ENCODE measurements around the gene PEAK1. TPM values are rescaled to one million over a fixed set of nuclear protein-coding genes. Genes with fewer than 3 reads are reported as not detected.
A peak's percentile ranks its signal among the peaks of the same experiment; 100 is the strongest.

Gene PEAK1
- total RNA-seq, 6 donors from 2014 or later: 82.8 to 142 (median 90.1) TPM

- H3K4me1 ChIP-seq: peaks cover 33 to 46% (median 39%) of the 10 kb centered on the region in 4 donors
- peak overlapping the region; percentile 93 to 95 (median 94) for H3K27ac ChIP-seq
- H3K36me3 ChIP-seq: no peaks in the 10 kb centered on the region
- DNase-seq (no peak), ATAC-seq (ENCODE audit: low FRiP score in 2 of 2) (no peak)
- H3K4me3 ChIP-seq: peak overlapping the region in 3 of 4 donors; percentile 83 to 96 (median 94)
- H3K9me3 ChIP-seq: no peaks in the 10 kb centered on the region
- 77 to 82% methylated on average over 15 of the region's 15 CpGs for WGBS, 2 donors
- TF ChIP-seq POLR2A (IDR thresholded peaks at IDR 0.05) (no peak), POLR2AphosphoS5 (IDR thresholded peaks at IDR 0.05) (no peak), EP300 (IDR thresholded peaks at IDR 0.05) (no peak), CTCF (IDR thresholded peaks at IDR 0.05) (no peak)
- no peaks in the 10 kb centered on the region for H3K27me3 ChIP-seq
Observed at GRCh38 chr15:77071305-77072223, 348.3 kb downstream of the PEAK1 start.

DNA sequence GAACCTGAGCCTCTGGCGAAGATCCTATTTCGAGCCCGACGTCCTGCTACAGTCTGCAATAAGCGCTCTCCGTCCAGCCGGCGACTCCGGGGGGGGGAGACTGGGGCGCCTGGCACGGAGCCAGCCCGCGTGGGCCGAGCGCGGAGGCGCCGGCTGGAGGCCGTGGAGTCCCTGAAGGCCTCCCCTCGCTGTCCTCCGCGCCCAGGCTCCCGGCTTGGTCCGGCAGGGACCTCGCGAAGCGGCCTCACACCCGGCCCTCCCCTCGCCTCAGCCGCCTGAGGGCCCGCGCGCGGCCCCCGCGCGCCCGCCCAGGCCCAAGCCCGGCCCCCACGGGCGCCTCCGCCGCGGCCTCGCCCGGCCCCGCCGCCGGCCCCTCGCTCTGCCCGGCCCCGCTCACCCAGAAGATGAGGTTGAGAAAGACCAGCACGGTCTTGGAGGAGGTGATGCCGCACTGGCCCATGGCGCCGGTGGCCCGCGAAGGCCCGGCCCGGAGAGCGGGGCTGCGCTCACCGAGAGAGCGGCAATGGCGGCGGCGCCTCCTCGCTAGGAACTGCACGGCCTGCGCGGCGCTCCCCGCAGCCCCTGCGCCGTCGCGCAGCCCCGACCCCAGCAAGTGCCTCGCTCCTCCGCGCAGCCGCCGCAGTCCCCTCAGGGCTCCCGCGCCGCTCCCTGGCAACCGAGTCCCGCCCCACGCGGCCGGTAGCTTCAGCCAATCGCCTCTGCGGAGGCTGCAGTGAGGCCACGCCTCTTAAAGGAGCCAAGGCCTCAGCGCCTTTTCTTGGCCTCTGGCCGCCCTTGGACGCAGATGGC lies 349.2 kb downstream of the PEAK1 start, which contains the start of gene TSPAN3:
Gene TSPAN3 (minus strand): TSS at position 615 of the 810 bp plus-strand sequence. CDS start 155 bp downstream, at position 460.
- 0 to 2% methylated on average over 1 to 12 of the region's 97 CpGs for WGBS, 2 donors
- peak within 1 kb of the TSS; percentile 93 to 95 (median 94) for H3K27ac ChIP-seq
- no peaks in the 10 kb centered on the region for H3K27me3 ChIP-seq
- TF ChIP-seq POLR2AphosphoS5 (IDR thresholded peaks at IDR 0.05) (peak; percentile 84 to 97), POLR2A (IDR thresholded peaks at IDR 0.05) (peak in 3 of 4 donors; percentile 94 to 97 (median 94)), EP300 (IDR thresholded peaks at IDR 0.05) (no peak), CTCF (IDR thresholded peaks at IDR 0.05) (peak in 2 of 6 experiments; percentile 5 to 14)
- peak; percentile 94 to 98 for ATAC-seq (ENCODE audit: low FRiP score in 2 of 2)
- DNase-seq: peak; percentile 96 to 98
- H3K36me3 ChIP-seq: no peaks in the 10 kb centered on the region
- no peaks in the 10 kb centered on the region for H3K9me3 ChIP-seq
- H3K4me3 ChIP-seq: peak within 1 kb of the TSS; percentile 83 to 99 (median 95)
- H3K4me1 ChIP-seq: peaks cover 33 to 48% (median 40%) of the 10 kb centered on the region in 4 donors

GRCh38 chr15:77070180-77070494 lies 349.8 kb downstream of the PEAK1 start:
- ATAC-seq (ENCODE audit: low FRiP score in 2 of 2) (no peak), DNase-seq (no peak)
- H3K36me3 ChIP-seq: no peaks in the 10 kb centered on the region
- no peaks in the 10 kb centered on the region for H3K27me3 ChIP-seq
- H3K9me3 ChIP-seq: no peaks in the 10 kb centered on the region
- H3K4me1 ChIP-seq: peaks cover 38 to 48% (median 40%) of the 10 kb centered on the region in 4 donors
- peak overlapping the region; percentile 83 to 99 (median 95) for H3K4me3 ChIP-seq
- TF ChIP-seq EP300 (IDR thresholded peaks at IDR 0.05): no peak
- no peak for TF ChIP-seq CTCF (IDR thresholded peaks at IDR 0.05)
- no peak for TF ChIP-seq POLR2AphosphoS5 (IDR thresholded peaks at IDR 0.05)
- peak in 1 of 4 donors; percentile 23 for TF ChIP-seq POLR2A (IDR thresholded peaks at IDR 0.05)
- H3K27ac ChIP-seq: peak overlapping the region; percentile 93 to 95 (median 94)
- 1% methylated on average over 18 of the region's 18 CpGs for WGBS, 2 donors

GRCh38 chr15:77069521-77070121 lies 350.3 kb downstream of the PEAK1 start:
- 26 to 28% methylated on average over 13 of the region's 13 CpGs for WGBS, 2 donors
- ATAC-seq (ENCODE audit: low FRiP score in 2 of 2): peak; percentile 5 to 79
- peaks cover 43 to 52% (median 43%) of the 10 kb centered on the region in 4 donors for H3K4me1 ChIP-seq

More at GRCh38 chr15:77069521-77070121, 350.3 kb downstream of the PEAK1 start:
- H3K9me3 ChIP-seq: no peaks in the 10 kb centered on the region
- no peaks in the 10 kb centered on the region for H3K36me3 ChIP-seq
- peak overlapping the region; percentile 83 to 99 (median 95) for H3K4me3 ChIP-seq
- peak overlapping the region; percentile 93 to 95 (median 94) for H3K27ac ChIP-seq
- no peaks in the 10 kb centered on the region for H3K27me3 ChIP-seq
- TF ChIP-seq POLR2AphosphoS5 (IDR thresholded peaks at IDR 0.05) (peak; percentile 80 to 83), POLR2A (IDR thresholded peaks at IDR 0.05) (peak in 2 of 4 donors; percentile 14 to 59), CTCF (IDR thresholded peaks at IDR 0.05) (no peak), EP300 (IDR thresholded peaks at IDR 0.05) (peak in 3 of 4 donors; percentile 92 to 97 (median 93))
- DNase-seq: peak in 1 of 2 donors; percentile 73
